Fibroblast of mammary gland (primary cell): Measurements from ENCODE around the gene NT5DC2.

Experiments used
- DNase-seq: peaks from one replicate; pipeline ENCODE4 v3.0.0-alpha.2; 2010; ENCODE audit warnings: low read depth
- H3K4me3 ChIP-seq: 2 replicates; pipeline ENCODE4 v1.5.1; 2011; ENCODE audit warnings: low read depth, mild to moderate bottlenecking, low read length, moderate library complexity; ENCODE audit not compliant: control insufficient read depth
- TF ChIP-seq, protein P1 (sequence below): conservative IDR thresholded peaks from 2 replicates; pipeline ENCODE4 v1.5.1; 2011; ENCODE audit warnings: low read depth, low read length, inconsistent platforms; ENCODE audit not compliant: control insufficient read depth, insufficient read depth

NT5DC2 gene

GRCh38 chr3:52532838-52533622, 627 bp downstream of the NT5DC2 start:
- DNase-seq = no peak
- peak overlapping the region; percentile 71 for H3K4me3 ChIP-seq
- TF ChIP-seq, protein P1, sequence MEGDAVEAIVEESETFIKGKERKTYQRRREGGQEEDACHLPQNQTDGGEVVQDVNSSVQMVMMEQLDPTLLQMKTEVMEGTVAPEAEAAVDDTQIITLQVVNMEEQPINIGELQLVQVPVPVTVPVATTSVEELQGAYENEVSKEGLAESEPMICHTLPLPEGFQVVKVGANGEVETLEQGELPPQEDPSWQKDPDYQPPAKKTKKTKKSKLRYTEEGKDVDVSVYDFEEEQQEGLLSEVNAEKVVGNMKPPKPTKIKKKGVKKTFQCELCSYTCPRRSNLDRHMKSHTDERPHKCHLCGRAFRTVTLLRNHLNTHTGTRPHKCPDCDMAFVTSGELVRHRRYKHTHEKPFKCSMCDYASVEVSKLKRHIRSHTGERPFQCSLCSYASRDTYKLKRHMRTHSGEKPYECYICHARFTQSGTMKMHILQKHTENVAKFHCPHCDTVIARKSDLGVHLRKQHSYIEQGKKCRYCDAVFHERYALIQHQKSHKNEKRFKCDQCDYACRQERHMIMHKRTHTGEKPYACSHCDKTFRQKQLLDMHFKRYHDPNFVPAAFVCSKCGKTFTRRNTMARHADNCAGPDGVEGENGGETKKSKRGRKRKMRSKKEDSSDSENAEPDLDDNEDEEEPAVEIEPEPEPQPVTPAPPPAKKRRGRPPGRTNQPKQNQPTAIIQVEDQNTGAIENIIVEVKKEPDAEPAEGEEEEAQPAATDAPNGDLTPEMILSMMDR = no peak

- peak overlapping the region; percentile 71 for H3K4me3 ChIP-seq
- TF ChIP-seq, protein P1 = no peak
- DNase-seq = peak; percentile 40
Measured at GRCh38 chr3:52532517-52532837, 1.2 kb downstream of the NT5DC2 start.

DNA sequence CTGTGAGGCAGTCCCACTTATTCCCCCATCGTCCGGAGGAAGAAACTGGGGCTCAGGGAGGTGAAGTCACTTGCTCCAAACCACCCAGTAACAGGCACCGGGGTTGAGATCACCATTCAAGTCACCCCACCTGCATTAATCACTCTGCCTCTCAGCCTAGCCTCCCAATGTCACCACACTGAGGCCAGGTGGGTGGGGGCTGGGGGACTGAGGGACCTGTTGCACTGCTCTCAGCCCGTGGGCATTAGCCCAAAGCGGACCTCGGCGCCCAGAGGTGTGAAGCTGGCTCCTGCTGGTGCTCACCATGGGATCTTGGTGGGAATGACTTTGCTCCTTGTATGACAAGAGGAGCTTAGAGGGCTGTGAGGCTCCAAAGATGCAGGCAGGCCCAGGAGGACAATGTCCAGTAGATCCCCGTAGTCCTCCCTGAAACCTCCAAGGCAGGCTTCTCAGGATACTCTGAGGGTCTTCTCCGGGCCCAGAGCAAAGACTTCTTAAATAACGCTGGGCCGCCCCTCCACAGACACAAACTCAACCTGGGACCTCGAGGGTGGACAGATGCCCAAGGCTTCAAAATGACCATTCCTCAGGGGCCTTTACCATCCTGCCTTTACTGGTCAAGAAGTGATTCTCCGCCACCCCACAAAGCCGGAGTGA, 1.7 kb downstream of the NT5DC2 start:
- TF ChIP-seq, protein P1 = no peak
- peak overlapping the region; percentile 71 for H3K4me3 ChIP-seq
- no peak for DNase-seq

GRCh38 chr3:52530918-52531826, 2.5 kb downstream of the NT5DC2 start:
- H3K4me3 ChIP-seq = no peak overlapping the region
- TF ChIP-seq, protein P1 = no peak
- DNase-seq = no peak

DNA sequence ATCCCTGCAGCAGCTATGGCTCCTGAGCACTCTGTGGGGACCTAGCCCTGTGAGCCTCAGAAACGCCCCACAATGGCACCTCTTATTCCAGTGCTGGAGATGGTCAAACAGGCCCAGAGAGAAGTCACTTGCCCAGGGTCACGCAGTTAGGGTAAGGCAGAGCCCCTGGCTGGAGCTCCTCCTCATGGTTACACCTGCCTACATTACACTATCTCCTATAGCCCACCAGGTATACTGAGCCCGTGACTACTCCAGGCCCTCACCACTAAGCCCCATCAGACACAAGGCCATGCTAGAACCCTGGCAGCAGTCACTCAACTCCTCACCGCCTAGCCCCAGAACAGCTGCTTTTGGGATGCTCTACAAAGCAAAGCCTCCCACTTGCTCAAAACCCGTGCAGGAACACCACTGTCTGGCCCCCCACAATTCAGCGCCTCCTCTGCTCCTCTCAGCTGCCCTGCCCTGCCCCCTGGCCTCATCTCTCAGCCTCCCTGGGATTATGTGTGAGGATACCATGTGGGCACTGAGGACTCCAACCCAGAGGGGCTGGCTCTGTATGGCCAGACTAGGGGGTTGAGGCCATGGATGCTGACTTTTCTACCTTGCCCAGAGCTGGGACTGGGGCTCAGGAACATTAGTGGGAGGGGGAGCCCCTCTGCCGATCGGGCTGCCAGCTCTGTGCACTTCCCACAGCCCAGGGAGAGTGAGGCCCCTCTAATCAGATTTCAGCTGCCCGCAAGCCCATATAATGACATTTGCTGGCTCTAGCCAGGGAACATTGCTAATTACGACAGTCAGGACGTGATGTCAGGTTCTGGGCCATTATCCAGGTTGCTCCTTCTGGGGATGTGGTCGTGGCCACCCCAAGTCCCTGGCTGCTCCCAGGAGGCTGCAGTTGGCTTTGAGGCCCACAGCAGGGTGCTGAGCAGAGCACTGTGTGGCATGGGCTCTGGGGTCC, 4.0 kb downstream of the NT5DC2 start:
- peak; percentile 70 for DNase-seq
- TF ChIP-seq, protein P1 = no peak

More for the DNA sequence above, 4.0 kb downstream of the NT5DC2 start:
- H3K4me3 ChIP-seq = no peak overlapping the region
